H1 (cell line): Measurements from ENCODE around the gene SSH2. TPM values are rescaled to one million over a fixed set of nuclear protein-coding genes. Genes with fewer than 3 reads are reported as not detected.

Experiments
- CTCF ChIA-PET: fragments of 300-600 bp; sonication (Branson Sonifier 250); formaldehyde crosslinking; loops from one replicate; lab custom pipeline; 2021; ENCODE audit not compliant: partially characterized antibody; lab: Charles Lee
- POLR2A ChIA-PET: fragments of 300-600 bp; sonication (Branson Sonifier 250); formaldehyde crosslinking; loops from one replicate; lab custom pipeline; 2021; ENCODE audit warnings: inconsistent platforms; ENCODE audit not compliant: partially characterized antibody; lab: Charles Lee
- DNase-seq, 2 experiments: peaks; one replicate each; pipeline versions ENCODE4 v3.0.0 to v3.0.0-alpha.2; 2010 to 2022; ENCODE audit warnings: low spot score in 2 of 2, low read depth in 1 of 2, mixed read lengths in 1 of 2
- FAIRE-seq: peaks from 2 replicates; lab custom pipeline; 2011; peaks lifted over from hg19 to GRCh38; lab: Jason Lieb, UNC
- H2AFZ ChIP-seq: 2 replicates; pipeline ENCODE4 v1.8.1; 2012; ENCODE audit warnings: low read length, inconsistent platforms
- H2AK5ac ChIP-seq: 2 replicates; pipeline ENCODE4 v1.6.1; 2013; ENCODE audit warnings: low read depth, low read length
- H2BK120ac ChIP-seq: replicated peaks from 2 replicates; pipeline ENCODE3; 2013; ENCODE audit warnings: low read depth, low read length, inconsistent platforms
- H2BK12ac ChIP-seq: 2 replicates; pipeline ENCODE4 v1.6.1; 2013; ENCODE audit warnings: low read depth, low read length
- H2BK15ac ChIP-seq: 2 replicates; pipeline ENCODE4 v1.6.1; 2013; ENCODE audit warnings: low read length
- H2BK20ac ChIP-seq: 2 replicates; pipeline ENCODE4 v1.6.1; 2013; ENCODE audit warnings: low read length
- H2BK5ac ChIP-seq: 2 replicates; pipeline ENCODE4 v1.6.1; 2013; ENCODE audit warnings: low read depth, low read length
- H3K14ac ChIP-seq: 2 replicates; pipeline ENCODE4 v1.6.1; 2013; ENCODE audit warnings: inconsistent platforms; ENCODE audit not compliant: insufficient read length
- H3K18ac ChIP-seq: 2 replicates; pipeline ENCODE4 v1.6.1; 2013; ENCODE audit warnings: low read length; ENCODE audit errors: extremely low read depth
- H3K23ac ChIP-seq: 2 replicates; pipeline ENCODE4 v1.6.1; 2013; ENCODE audit warnings: inconsistent platforms; ENCODE audit not compliant: insufficient read length
- H3K23me2 ChIP-seq: 2 replicates; pipeline ENCODE4 v1.6.1; 2013; ENCODE audit warnings: low read depth, low read length
- H3K27ac ChIP-seq: 2 replicates; pipeline ENCODE4 v1.6.1; 2011; ENCODE audit warnings: low read depth, low read length, inconsistent platforms
- H3K27me3 ChIP-seq, 4 experiments: replicated peaks in 1 of 4; 1 replicate in 1 of 4; 2 replicates in 3 of 4; pipeline versions ENCODE4 v1.6.1 to v1.8.1; 2011 to 2013; ENCODE audit warnings: low read length in 3 of 4, mild to moderate bottlenecking in 3 of 4, inconsistent platforms in 2 of 4, mixed read lengths in 2 of 4, moderate library complexity in 1 of 4; ENCODE audit not compliant: control insufficient read depth in 3 of 4, insufficient read depth in 3 of 4; ENCODE audit errors: extremely low read depth in 1 of 4
- H3K36me3 ChIP-seq, 4 experiments: 2 replicates each; pipeline versions ENCODE4 v1.6.1 to v1.8.1; 2011 to 2013; ENCODE audit warnings: mild to moderate bottlenecking in 4 of 4, low read length in 3 of 4, moderate library complexity in 2 of 4, control low read depth in 1 of 4, inconsistent platforms in 1 of 4; ENCODE audit not compliant: insufficient read depth in 4 of 4, control insufficient read depth in 2 of 4
- H3K4ac ChIP-seq: replicated peaks from 2 replicates; pipeline ENCODE3; 2013; ENCODE audit warnings: low read length, low read depth, mixed read lengths, inconsistent platforms; ENCODE audit not compliant: insufficient read length
- H3K4me1 ChIP-seq, 4 experiments: replicated peaks in 1 of 4; 1 replicate in 1 of 4; 2 replicates in 3 of 4; pipeline versions ENCODE4 v1.6.1 to v1.8.1; 2011 to 2013; ENCODE audit warnings: low read length in 3 of 4, inconsistent platforms in 2 of 4, mixed read lengths in 1 of 4; ENCODE audit not compliant: insufficient read depth in 4 of 4, control insufficient read depth in 3 of 4
- H3K4me2 ChIP-seq, 2 experiments: 2 replicates each; pipeline versions ENCODE4 v1.6.1 to v1.8.1; 2011 to 2013; ENCODE audit warnings: low read depth in 2 of 2, low read length in 2 of 2, control low read depth in 1 of 2, inconsistent platforms in 1 of 2, mild to moderate bottlenecking in 1 of 2; ENCODE audit not compliant: insufficient read depth in 1 of 2
- H3K4me3 ChIP-seq, 4 experiments: fragments of 200-600, 300-600 bp in 1 of 4; sonication (generic), shearing (Covaris generic), sonication (Bioruptor Twin) in 1 of 4; 2 replicates each; pipeline versions ENCODE4 v1.5.1 to v1.8.1; 2011 to 2016; ENCODE audit warnings: low read length in 4 of 4, low read depth in 3 of 4, control low read depth in 2 of 4, inconsistent platforms in 2 of 4, mild to moderate bottlenecking in 2 of 4, mixed read lengths in 1 of 4, moderate library complexity in 1 of 4; ENCODE audit not compliant: insufficient read depth in 2 of 4; ENCODE audit errors: extremely low read depth in 1 of 4
- H3K56ac ChIP-seq: replicated peaks from 2 replicates; pipeline ENCODE3; 2013; ENCODE audit warnings: low read depth, mild to moderate bottlenecking, mixed read lengths, low read length, inconsistent platforms; ENCODE audit not compliant: insufficient read length
- H3K79me1 ChIP-seq: 2 replicates; pipeline ENCODE4 v1.6.1; 2013; ENCODE audit warnings: low read depth, low read length, control low read depth
- H3K79me2 ChIP-seq, 2 experiments: 2 replicates each; pipeline versions ENCODE4 v1.6.1 to v1.8.1; 2012 to 2013; ENCODE audit warnings: low read length in 2 of 2, mild to moderate bottlenecking in 2 of 2, inconsistent platforms in 1 of 2; ENCODE audit not compliant: insufficient read depth in 2 of 2, control insufficient read depth in 1 of 2
- H3K9ac ChIP-seq, 4 experiments: replicated peaks in 1 of 4; 1 replicate in 1 of 4; 2 replicates in 3 of 4; pipeline versions ENCODE4 v1.6.1 to v1.8.1; 2011 to 2013; ENCODE audit warnings: low read depth in 3 of 4, low read length in 3 of 4, control low read depth in 2 of 4, mild to moderate bottlenecking in 2 of 4, moderate library complexity in 2 of 4, inconsistent platforms in 1 of 4; ENCODE audit errors: extremely low read depth in 1 of 4
- H3K9me3 ChIP-seq, 2 experiments: 2 replicates each; pipeline versions ENCODE4 v1.6.1 to v1.8.1; 2012 to 2013; ENCODE audit warnings: mild to moderate bottlenecking in 2 of 2, moderate library complexity in 2 of 2, control low read depth in 1 of 2, inconsistent platforms in 1 of 2, low read depth in 1 of 2, low read length in 1 of 2, mixed read lengths in 1 of 2; ENCODE audit not compliant: insufficient read depth in 2 of 2
- H4K20me1 ChIP-seq, 2 experiments: replicated peaks in 1 of 2; 2 replicates each; pipeline versions ENCODE3 to v1.8.1; 2011 to 2013; ENCODE audit warnings: inconsistent platforms in 2 of 2, low read length in 2 of 2, mild to moderate bottlenecking in 1 of 2; ENCODE audit not compliant: insufficient read depth in 2 of 2, control insufficient read depth in 1 of 2
- H4K5ac ChIP-seq: 2 replicates; pipeline ENCODE4 v1.6.1; 2013; ENCODE audit warnings: low read length, low read depth, mixed read lengths, inconsistent platforms; ENCODE audit not compliant: insufficient read length
- H4K8ac ChIP-seq: 2 replicates; pipeline ENCODE4 v1.8.0; 2013; ENCODE audit warnings: mild to moderate bottlenecking, moderate library complexity, low read length, inconsistent platforms; ENCODE audit not compliant: insufficient read depth; ENCODE audit errors: extremely low read depth
- H4K91ac ChIP-seq: replicated peaks from 2 replicates; pipeline ENCODE3; 2013; ENCODE audit warnings: low read length, mixed read lengths, inconsistent platforms; ENCODE audit not compliant: insufficient read length
- JUND ChIP-seq: IDR thresholded peaks from 2 replicates; pipeline ENCODE4 v1.6.1; 2011; ENCODE audit warnings: mild to moderate bottlenecking, improper control_type of control experiment, low read length
- KDM5A ChIP-seq: fragments of 200-600 bp; IDR thresholded peaks from 2 replicates; pipeline ENCODE4 v1.7.1; 2012; ENCODE audit warnings: mild to moderate bottlenecking, low read length, inconsistent platforms, mixed read lengths
- MAX ChIP-seq: IDR thresholded peaks from 2 replicates; pipeline ENCODE4 v1.6.1; 2012; ENCODE audit warnings: inconsistent platforms
- RXRA ChIP-seq: IDR thresholded peaks from 2 replicates; pipeline ENCODE4 v1.6.1; 2011; ENCODE audit warnings: low read depth, mild to moderate bottlenecking, low read length, moderate library complexity; ENCODE audit not compliant: insufficient read depth
- YY1 ChIP-seq: IDR thresholded peaks from 2 replicates; pipeline ENCODE4 v1.6.1; 2011; ENCODE audit warnings: low read depth, mild to moderate bottlenecking, low read length
- WGBS, 2 experiments: shearing (Covaris generic) in 1 of 2; methylation state at CpG; one replicate each; pipeline versions ENCODE4 v1.1.6 to v1.1.7; 2013 to 2015; ENCODE audit warnings: low lambda C conversion rate in 2 of 2, mixed read lengths in 2 of 2, inconsistent platforms in 1 of 2, low coverage in 1 of 2, missing lambda C conversion rate in 1 of 2; ENCODE audit not compliant: insufficient replicate concordance in 2 of 2, insufficient coverage in 1 of 2, insufficient read length in 1 of 2; ENCODE audit errors: extremely low coverage in 1 of 2, missing lambda C conversion rate in 1 of 2; 5-methylcytosine and 5-hydroxymethylcytosine counted together
- polyA plus RNA-seq, 7 experiments: library from polyadenylated mRNA; depleted of rRNA in 3 of 7; stranded (reverse) in 5 of 7; unstranded in 2 of 7; fragments of >200 nt in 5 of 7; fragments of 200-250 nt in 2 of 7; gene quantifications; 1 replicate in 5 of 7; 2 replicates in 1 of 7; 4 replicates in 1 of 7; pipeline versions ENCODE4 v1.2.1 to v1.2.3, GENCODE V29; 2011 to 2013; ENCODE audit warnings: missing spikeins in 2 of 7, mixed read lengths in 2 of 7
- total RNA-seq: library from RNA; stranded (reverse); fragmentation: NEBNext Ultra II Directional; extraction: Animal tissue kit (Norgen Biotek cat#: 25700); gene quantifications from 2 replicates; pipeline ENCODE4 v1.2.1, GENCODE V29; 2021

SSH2 gene
- total and polyA plus RNA-seq, 2 of the 8 experiments (the other 6 are each of a cell fraction or from before 2014, with no cell fraction given) = 5.2 to 15.9 TPM

GRCh38 chr17:29620271-29620670 is 309.8 kb downstream of the SSH2 start:
- Histone ChIP-seq H3K79me2 (no peaks in the 10 kb centered on the region), H3K14ac (no peak overlapping the region), H2BK15ac (0 out of 2 replicates have a peak overlapping the region, but pooled peaks have one; percentile 31), H3K27me3 (peaks cover 21 to 64% (median 50%) of the 10 kb centered on the region in 4 experiments), H2AK5ac (no peak overlapping the region), H3K9ac (no peak overlapping the region), H4K5ac (no peak overlapping the region), H2BK12ac (no peak overlapping the region), H2AFZ (no peak overlapping the region), H3K79me1 (no peaks in the 10 kb centered on the region), H4K8ac (no peak overlapping the region), H3K27ac (no peak overlapping the region), H3K4ac (no peak overlapping the region), H3K9me3 (no peaks in the 10 kb centered on the region), H3K4me3 (no peak overlapping the region), H3K36me3 (no peaks in the 10 kb centered on the region), H3K23ac (no peak overlapping the region), H4K20me1 (peaks cover 5 to 6% of the 10 kb centered on the region in 2 experiments), H2BK120ac (no peak overlapping the region), H4K91ac (no peak overlapping the region), H3K56ac (no peak overlapping the region), H3K18ac (0 out of 2 replicates have a peak overlapping the region, but pooled peaks have one; percentile 51), H3K4me2 (peak overlapping the region in 1 of 2 experiments; percentile 6; a peak in 1 of 4 replicates), H2BK20ac (no peak overlapping the region), H2BK5ac (no peak overlapping the region), H3K23me2 (peaks cover 23% of the 10 kb centered on the region), H3K4me1 (peaks cover 16 to 41% (median 29%) of the 10 kb centered on the region in 4 experiments)
- WGBS, 2 experiments = 84% methylated on average over 4 of the region's 4 CpGs; no CpG with 5 or more reads in 1 of the 2 experiments
- no peak for TF ChIP-seq KDM5A
- TF ChIP-seq RXRA = peak; percentile 86; the same call in 1 of the 2 replicates
- TF ChIP-seq JUND = peak; percentile 57; the same call in 1 of the 2 replicates
- TF ChIP-seq YY1 = peak; percentile 84
- no peak for TF ChIP-seq MAX
- DNase-seq = no peak
- no peak for FAIRE-seq
- POLR2A ChIA-PET = interaction anchor here (1.7 kb wide), 1 partner anchor 28 kb away, joined by 9 read pairs; the partner anchor contains the start of gene ANKRD13B
- CTCF ChIA-PET = interaction anchor here (0.8 to 13.1 kb wide), 9 partner anchors 11 to 474 kb away, joined by 3 to 193 read pairs (median 6); partner anchors contain the start of genes ABHD15 and TP53I13
